Activated CD4-positive, alpha-beta T cell treated with anti-CD3 and anti-CD28 coated beads for 48 hours (primary cell): ENCODE results near the gene ADGB.
"Not testable (repeated sequence)": the region's sequence is repeated elsewhere in the genome, so short reads cannot be mapped to it uniquely, and the experiment has no call there.

Experiments
- DNase-seq: peaks from one replicate; pipeline ENCODE4 v3.0.0-alpha.2; 2020

ADGB gene

GRCh38 chr6:146598772-146599405 lies at the start of gene ADGB:
Gene ADGB, plus strand, starts transcription at chr6:146598972. Its CDS starts 69 bp downstream, at chr6:146599041.
- DNase-seq, result no peak

- no peak for DNase-seq
Observed at GRCh38 chr6:146550911-146551310, 47.9 kb upstream of the ADGB start.

GRCh38 chr6:146551545-146551944 lies 47.2 kb upstream of the ADGB start:
- no peak for DNase-seq

- no peak for DNase-seq
Observed at GRCh38 chr6:146553377-146554135, 45.2 kb upstream of the ADGB start.

GRCh38 chr6:146560607-146561006 lies 38.2 kb upstream of the ADGB start:
- DNase-seq, result no peak

GRCh38 chr6:146566661-146567060 lies 32.1 kb upstream of the ADGB start:
- DNase-seq, result not testable (repeated sequence)

GRCh38 chr6:146568619-146569018 lies 30.2 kb upstream of the ADGB start:
- DNase-seq, result not testable (repeated sequence)

- no peak for DNase-seq
Observed at GRCh38 chr6:146574211-146574610, 24.6 kb upstream of the ADGB start.

GRCh38 chr6:146578054-146578453 lies 20.7 kb upstream of the ADGB start:
- no peak for DNase-seq

- DNase-seq, result no peak
Observed at GRCh38 chr6:146581968-146582367, 16.8 kb upstream of the ADGB start.

GRCh38 chr6:146582857-146583256 lies 15.9 kb upstream of the ADGB start:
- DNase-seq, result no peak

GRCh38 chr6:146583966-146584365 lies 14.8 kb upstream of the ADGB start:
- DNase-seq, result no peak

- no peak for DNase-seq
Observed at GRCh38 chr6:146587459-146587858, 11.3 kb upstream of the ADGB start.

- no peak for DNase-seq
Observed at GRCh38 chr6:146590492-146590891, 8.3 kb upstream of the ADGB start.

- DNase-seq, result no peak
Observed at GRCh38 chr6:146592451-146592850, 6.3 kb upstream of the ADGB start.

- DNase-seq, result no peak
Observed at GRCh38 chr6:146593986-146594385, 4.8 kb upstream of the ADGB start.

- no peak for DNase-seq
Observed at GRCh38 chr6:146594495-146594894, 4.3 kb upstream of the ADGB start.

- no peak for DNase-seq
Observed at GRCh38 chr6:146595972-146596731, 2.6 kb upstream of the ADGB start.

- DNase-seq, result no peak
Observed at GRCh38 chr6:146601352-146601751, 2.6 kb downstream of the ADGB start.

- no peak for DNase-seq
Observed at GRCh38 chr6:146602526-146602925, 3.8 kb downstream of the ADGB start.

GRCh38 chr6:146613947-146614346 lies 15.2 kb downstream of the ADGB start:
- no peak for DNase-seq

- no peak for DNase-seq
Observed at GRCh38 chr6:146620655-146621054, 21.9 kb downstream of the ADGB start.

- DNase-seq, result no peak
Observed at GRCh38 chr6:146628350-146628749, 29.6 kb downstream of the ADGB start.

GRCh38 chr6:146634022-146634421 lies 35.2 kb downstream of the ADGB start:
- no peak for DNase-seq
